H1 (cell line): Measurements from ENCODE around the gene BBS9. TPM values are rescaled to one million over a fixed set of nuclear protein-coding genes. Genes with fewer than 3 reads are reported as not detected.

Experiments used
- CTCF ChIA-PET: fragments of 300-600 bp; sonication (Branson Sonifier 250); formaldehyde crosslinking; loops from one replicate; lab custom pipeline; 2021; ENCODE audit not compliant: partially characterized antibody; lab: Charles Lee
- POLR2A ChIA-PET: fragments of 300-600 bp; sonication (Branson Sonifier 250); formaldehyde crosslinking; loops from one replicate; lab custom pipeline; 2021; ENCODE audit warnings: inconsistent platforms; ENCODE audit not compliant: partially characterized antibody; lab: Charles Lee
- DNase-seq, 2 experiments: peaks; one replicate each; pipeline versions ENCODE4 v3.0.0 to v3.0.0-alpha.2; 2010 to 2022; ENCODE audit warnings: low spot score in 2 of 2, low read depth in 1 of 2, mixed read lengths in 1 of 2
- FAIRE-seq: peaks from 2 replicates; lab custom pipeline; 2011; peaks lifted over from hg19 to GRCh38; lab: Jason Lieb, UNC
- H2AFZ ChIP-seq: 2 replicates; pipeline ENCODE4 v1.8.1; 2012; ENCODE audit warnings: low read length, inconsistent platforms
- H2AK5ac ChIP-seq: 2 replicates; pipeline ENCODE4 v1.6.1; 2013; ENCODE audit warnings: low read depth, low read length
- H2BK120ac ChIP-seq: replicated peaks from 2 replicates; pipeline ENCODE3; 2013; ENCODE audit warnings: low read depth, low read length, inconsistent platforms
- H2BK12ac ChIP-seq: 2 replicates; pipeline ENCODE4 v1.6.1; 2013; ENCODE audit warnings: low read depth, low read length
- H2BK15ac ChIP-seq: 2 replicates; pipeline ENCODE4 v1.6.1; 2013; ENCODE audit warnings: low read length
- H2BK20ac ChIP-seq: 2 replicates; pipeline ENCODE4 v1.6.1; 2013; ENCODE audit warnings: low read length
- H2BK5ac ChIP-seq: 2 replicates; pipeline ENCODE4 v1.6.1; 2013; ENCODE audit warnings: low read depth, low read length
- H3K14ac ChIP-seq: 2 replicates; pipeline ENCODE4 v1.6.1; 2013; ENCODE audit warnings: inconsistent platforms; ENCODE audit not compliant: insufficient read length
- H3K18ac ChIP-seq: 2 replicates; pipeline ENCODE4 v1.6.1; 2013; ENCODE audit warnings: low read length; ENCODE audit errors: extremely low read depth
- H3K23ac ChIP-seq: 2 replicates; pipeline ENCODE4 v1.6.1; 2013; ENCODE audit warnings: inconsistent platforms; ENCODE audit not compliant: insufficient read length
- H3K23me2 ChIP-seq: 2 replicates; pipeline ENCODE4 v1.6.1; 2013; ENCODE audit warnings: low read depth, low read length
- H3K27ac ChIP-seq: 2 replicates; pipeline ENCODE4 v1.6.1; 2011; ENCODE audit warnings: low read depth, low read length, inconsistent platforms
- H3K27me3 ChIP-seq, 4 experiments: replicated peaks in 1 of 4; 1 replicate in 1 of 4; 2 replicates in 3 of 4; pipeline versions ENCODE4 v1.6.1 to v1.8.1; 2011 to 2013; ENCODE audit warnings: low read length in 3 of 4, mild to moderate bottlenecking in 3 of 4, inconsistent platforms in 2 of 4, mixed read lengths in 2 of 4, moderate library complexity in 1 of 4; ENCODE audit not compliant: control insufficient read depth in 3 of 4, insufficient read depth in 3 of 4; ENCODE audit errors: extremely low read depth in 1 of 4
- H3K36me3 ChIP-seq, 4 experiments: 2 replicates each; pipeline versions ENCODE4 v1.6.1 to v1.8.1; 2011 to 2013; ENCODE audit warnings: mild to moderate bottlenecking in 4 of 4, low read length in 3 of 4, moderate library complexity in 2 of 4, control low read depth in 1 of 4, inconsistent platforms in 1 of 4; ENCODE audit not compliant: insufficient read depth in 4 of 4, control insufficient read depth in 2 of 4
- H3K4ac ChIP-seq: replicated peaks from 2 replicates; pipeline ENCODE3; 2013; ENCODE audit warnings: low read length, low read depth, mixed read lengths, inconsistent platforms; ENCODE audit not compliant: insufficient read length
- H3K4me1 ChIP-seq, 4 experiments: replicated peaks in 1 of 4; 1 replicate in 1 of 4; 2 replicates in 3 of 4; pipeline versions ENCODE4 v1.6.1 to v1.8.1; 2011 to 2013; ENCODE audit warnings: low read length in 3 of 4, inconsistent platforms in 2 of 4, mixed read lengths in 1 of 4; ENCODE audit not compliant: insufficient read depth in 4 of 4, control insufficient read depth in 3 of 4
- H3K4me2 ChIP-seq, 2 experiments: 2 replicates each; pipeline versions ENCODE4 v1.6.1 to v1.8.1; 2011 to 2013; ENCODE audit warnings: low read depth in 2 of 2, low read length in 2 of 2, control low read depth in 1 of 2, inconsistent platforms in 1 of 2, mild to moderate bottlenecking in 1 of 2; ENCODE audit not compliant: insufficient read depth in 1 of 2
- H3K4me3 ChIP-seq, 4 experiments: fragments of 200-600, 300-600 bp in 1 of 4; sonication (generic), shearing (Covaris generic), sonication (Bioruptor Twin) in 1 of 4; 2 replicates each; pipeline versions ENCODE4 v1.5.1 to v1.8.1; 2011 to 2016; ENCODE audit warnings: low read length in 4 of 4, low read depth in 3 of 4, control low read depth in 2 of 4, inconsistent platforms in 2 of 4, mild to moderate bottlenecking in 2 of 4, mixed read lengths in 1 of 4, moderate library complexity in 1 of 4; ENCODE audit not compliant: insufficient read depth in 2 of 4; ENCODE audit errors: extremely low read depth in 1 of 4
- H3K56ac ChIP-seq: replicated peaks from 2 replicates; pipeline ENCODE3; 2013; ENCODE audit warnings: low read depth, mild to moderate bottlenecking, mixed read lengths, low read length, inconsistent platforms; ENCODE audit not compliant: insufficient read length
- H3K79me1 ChIP-seq: 2 replicates; pipeline ENCODE4 v1.6.1; 2013; ENCODE audit warnings: low read depth, low read length, control low read depth
- H3K79me2 ChIP-seq, 2 experiments: 2 replicates each; pipeline versions ENCODE4 v1.6.1 to v1.8.1; 2012 to 2013; ENCODE audit warnings: low read length in 2 of 2, mild to moderate bottlenecking in 2 of 2, inconsistent platforms in 1 of 2; ENCODE audit not compliant: insufficient read depth in 2 of 2, control insufficient read depth in 1 of 2
- H3K9ac ChIP-seq, 4 experiments: replicated peaks in 1 of 4; 1 replicate in 1 of 4; 2 replicates in 3 of 4; pipeline versions ENCODE4 v1.6.1 to v1.8.1; 2011 to 2013; ENCODE audit warnings: low read depth in 3 of 4, low read length in 3 of 4, control low read depth in 2 of 4, mild to moderate bottlenecking in 2 of 4, moderate library complexity in 2 of 4, inconsistent platforms in 1 of 4; ENCODE audit errors: extremely low read depth in 1 of 4
- H3K9me3 ChIP-seq, 2 experiments: 2 replicates each; pipeline versions ENCODE4 v1.6.1 to v1.8.1; 2012 to 2013; ENCODE audit warnings: mild to moderate bottlenecking in 2 of 2, moderate library complexity in 2 of 2, control low read depth in 1 of 2, inconsistent platforms in 1 of 2, low read depth in 1 of 2, low read length in 1 of 2, mixed read lengths in 1 of 2; ENCODE audit not compliant: insufficient read depth in 2 of 2
- H4K20me1 ChIP-seq, 2 experiments: replicated peaks in 1 of 2; 2 replicates each; pipeline versions ENCODE3 to v1.8.1; 2011 to 2013; ENCODE audit warnings: inconsistent platforms in 2 of 2, low read length in 2 of 2, mild to moderate bottlenecking in 1 of 2; ENCODE audit not compliant: insufficient read depth in 2 of 2, control insufficient read depth in 1 of 2
- H4K5ac ChIP-seq: 2 replicates; pipeline ENCODE4 v1.6.1; 2013; ENCODE audit warnings: low read length, low read depth, mixed read lengths, inconsistent platforms; ENCODE audit not compliant: insufficient read length
- H4K8ac ChIP-seq: 2 replicates; pipeline ENCODE4 v1.8.0; 2013; ENCODE audit warnings: mild to moderate bottlenecking, moderate library complexity, low read length, inconsistent platforms; ENCODE audit not compliant: insufficient read depth; ENCODE audit errors: extremely low read depth
- H4K91ac ChIP-seq: replicated peaks from 2 replicates; pipeline ENCODE3; 2013; ENCODE audit warnings: low read length, mixed read lengths, inconsistent platforms; ENCODE audit not compliant: insufficient read length
- CTCF ChIP-seq, 3 experiments: IDR thresholded peaks; 1 replicate in 2 of 3; 2 replicates in 1 of 3; pipeline versions ENCODE4 v1.5.1 to v1.6.1; 2011; ENCODE audit warnings: low read length in 3 of 3, mild to moderate bottlenecking in 3 of 3, inconsistent platforms in 2 of 3, low read depth in 1 of 3, moderate library complexity in 1 of 3; ENCODE audit not compliant: insufficient read depth in 1 of 3; ENCODE audit errors: control extremely low read depth in 1 of 3
- E2F6 ChIP-seq: IDR thresholded peaks from 2 replicates; pipeline ENCODE4 v1.6.1; 2012; ENCODE audit warnings: inconsistent platforms
- RAD21 ChIP-seq, 2 experiments: IDR thresholded peaks in 1 of 2; conservative IDR thresholded peaks in 1 of 2; 2 replicates each; pipeline ENCODE4 v1.6.1; 2011; ENCODE audit warnings: low read depth in 2 of 2, low read length in 2 of 2, improper control_type of control experiment in 1 of 2, inconsistent platforms in 1 of 2, mild to moderate bottlenecking in 1 of 2, moderate library complexity in 1 of 2
- WGBS, 2 experiments: shearing (Covaris generic) in 1 of 2; methylation state at CpG; one replicate each; pipeline versions ENCODE4 v1.1.6 to v1.1.7; 2013 to 2015; ENCODE audit warnings: low lambda C conversion rate in 2 of 2, mixed read lengths in 2 of 2, inconsistent platforms in 1 of 2, low coverage in 1 of 2, missing lambda C conversion rate in 1 of 2; ENCODE audit not compliant: insufficient replicate concordance in 2 of 2, insufficient coverage in 1 of 2, insufficient read length in 1 of 2; ENCODE audit errors: extremely low coverage in 1 of 2, missing lambda C conversion rate in 1 of 2; 5-methylcytosine and 5-hydroxymethylcytosine counted together
- polyA plus RNA-seq, 7 experiments: library from polyadenylated mRNA; depleted of rRNA in 3 of 7; stranded (reverse) in 5 of 7; unstranded in 2 of 7; fragments of >200 nt in 5 of 7; fragments of 200-250 nt in 2 of 7; gene quantifications; 1 replicate in 5 of 7; 2 replicates in 1 of 7; 4 replicates in 1 of 7; pipeline versions ENCODE4 v1.2.1 to v1.2.3, GENCODE V29; 2011 to 2013; ENCODE audit warnings: missing spikeins in 2 of 7, mixed read lengths in 2 of 7
- total RNA-seq: library from RNA; stranded (reverse); fragmentation: NEBNext Ultra II Directional; extraction: Animal tissue kit (Norgen Biotek cat#: 25700); gene quantifications from 2 replicates; pipeline ENCODE4 v1.2.1, GENCODE V29; 2021

The BBS9 gene
- total and polyA plus RNA-seq, 2 of the 8 experiments (the other 6 are each of a cell fraction or from before 2014, with no cell fraction given), result 22.3 to 37.0 TPM

- no peak overlapping the region for H2AK5ac ChIP-seq
- H3K4me3 ChIP-seq, result no peak overlapping the region
- POLR2A ChIA-PET, result no interaction called here
- no peak overlapping the region for H3K23ac ChIP-seq
- H2BK20ac ChIP-seq, result no peak overlapping the region
- no peaks in the 10 kb centered on the region for H3K36me3 ChIP-seq
- no peak overlapping the region for H2AFZ ChIP-seq
- H3K27me3 ChIP-seq, result no peaks in the 10 kb centered on the region
- H3K4ac ChIP-seq, result no peak overlapping the region
- no peak overlapping the region for H3K18ac ChIP-seq
- no peak overlapping the region for H3K4me2 ChIP-seq
- H2BK15ac ChIP-seq, result no peak overlapping the region
- peak in 1 of 2 experiments; percentile 15 for DNase-seq
- H3K9ac ChIP-seq, result no peak overlapping the region
- H3K4me1 ChIP-seq, result no peaks in the 10 kb centered on the region
- H3K79me1 ChIP-seq, result no peaks in the 10 kb centered on the region
- no peak overlapping the region for H2BK12ac ChIP-seq
- peak; percentile 95 for FAIRE-seq
- H2BK120ac ChIP-seq, result no peak overlapping the region
- H3K27ac ChIP-seq, result no peak overlapping the region
- no peak overlapping the region for H3K56ac ChIP-seq
- no peak for TF ChIP-seq E2F6
- TF ChIP-seq RAD21 (IDR thresholded peaks at IDR 0.05 in 1 of 2, conservative IDR thresholded peaks at IDR 0.05 in 1 of 2; ENCODE audit: low read depth in 2 of 2, low read length in 2 of 2), result peak; percentile 80 to 83
- TF ChIP-seq CTCF (IDR thresholded peaks at IDR 0.05; ENCODE audit: control extremely low read depth in 1 of 3, insufficient read depth in 1 of 3, low read depth in 1 of 3, low read length in 3 of 3), result peak in 2 of 3 experiments; percentile 60 to 73; a peak in 3 of 4 replicates
- TF ChIP-seq, all 59 proteins: peak for 2
- no peaks in the 10 kb centered on the region for H4K20me1 ChIP-seq
- no peak overlapping the region for H2BK5ac ChIP-seq
- H3K79me2 ChIP-seq, result no peaks in the 10 kb centered on the region
- H4K5ac ChIP-seq, result no peak overlapping the region
- no peak overlapping the region for H3K14ac ChIP-seq
- H3K23me2 ChIP-seq, result no peaks in the 10 kb centered on the region
- H4K91ac ChIP-seq, result no peak overlapping the region
- CTCF ChIA-PET, result interaction anchor here (0.6 to 2.2 kb wide), 33 partner anchors 9 to 754 kb away, joined by 3 to 11 read pairs (median 4); no protein-coding TSS in a partner anchor
- no peaks in the 10 kb centered on the region for H3K9me3 ChIP-seq
- no peak overlapping the region for H4K8ac ChIP-seq
- 37% methylated on average over 3 of the region's 3 CpGs; no CpG with 5 or more reads in 1 of the 2 experiments for WGBS, 2 experiments
Measured at GRCh38 chr7:33334349-33334748, 205.0 kb downstream of the BBS9 start.
